ENCODE data around the gene INPP5K.

- TF ChIP-seq CEBPB (IDR thresholded peaks at IDR 0.05; ENCODE audit: low read depth, low read length) (no peak), CTCF (conservative IDR thresholded peaks at IDR 0.05; ENCODE audit: low read depth, low read length) (no peak), POLR2A (IDR thresholded peaks at IDR 0.05; ENCODE audit: low read depth, low read length) (no peak), USF2 (IDR thresholded peaks at IDR 0.05; ENCODE audit: low read depth, low read length) (no peak), MAFK (IDR thresholded peaks at IDR 0.05; ENCODE audit: low read depth, low read length) (peak; percentile 84), MXI1 (IDR thresholded peaks at IDR 0.05; ENCODE audit: borderline replicate concordance, low read depth, low read length) (no peak), CHD1 (IDR thresholded peaks at IDR 0.05; ENCODE audit: low read depth, low read length) (no peak), SMC3 (IDR thresholded peaks at IDR 0.05; ENCODE audit: low read depth, low read length) (no peak), RFX5 (IDR thresholded peaks at IDR 0.05; ENCODE audit: low read depth, low read length) (no peak), MAZ (IDR thresholded peaks at IDR 0.05; ENCODE audit: borderline replicate concordance, low read depth, low read length) (no peak), RAD21 (IDR thresholded peaks at IDR 0.05; ENCODE audit: low read length) (no peak), FOS (IDR thresholded peaks at IDR 0.05; ENCODE audit: low read depth, low read length) (no peak)
These were observed 47.1 kb downstream of the INPP5K start for GRCh38 chr17:1469231-1469852.

Data from IMR-90 (cell line).